ENCODE results near the gene SYT9. TPM values are rescaled to one million over a fixed set of nuclear protein-coding genes. Genes with fewer than 3 reads are reported as not detected.

SYT9 gene
- total RNA-seq, 2 donors from 2014 or later: 0.81 to 2.2 TPM

GRCh38 chr11:7488681-7489080 is 237.0 kb downstream of the SYT9 start:
- Histone ChIP-seq H3K27ac (ENCODE audit: low read depth, low read length) (no peak overlapping the region), H3K27me3 (ENCODE audit: control insufficient read depth, insufficient read depth, low read length, poor library complexity, severe bottlenecking) (no peaks in the 10 kb centered on the region), H3K9me3 (ENCODE audit: control insufficient read depth, low read length) (no peaks in the 10 kb centered on the region), H3K4me3 (ENCODE audit: low read length) (no peak overlapping the region), H3K4me1 (ENCODE audit: control insufficient read depth, insufficient read depth, low read length) (peaks cover 14% of the 10 kb centered on the region), H3K9ac (ENCODE audit: extremely low read depth, low read length, poor library complexity, severe bottlenecking) (no peak overlapping the region), H3K36me3 (ENCODE audit: control insufficient read depth, insufficient read depth, low read length) (peaks cover 2% of the 10 kb centered on the region)
- TF ChIP-seq, protein P1, sequence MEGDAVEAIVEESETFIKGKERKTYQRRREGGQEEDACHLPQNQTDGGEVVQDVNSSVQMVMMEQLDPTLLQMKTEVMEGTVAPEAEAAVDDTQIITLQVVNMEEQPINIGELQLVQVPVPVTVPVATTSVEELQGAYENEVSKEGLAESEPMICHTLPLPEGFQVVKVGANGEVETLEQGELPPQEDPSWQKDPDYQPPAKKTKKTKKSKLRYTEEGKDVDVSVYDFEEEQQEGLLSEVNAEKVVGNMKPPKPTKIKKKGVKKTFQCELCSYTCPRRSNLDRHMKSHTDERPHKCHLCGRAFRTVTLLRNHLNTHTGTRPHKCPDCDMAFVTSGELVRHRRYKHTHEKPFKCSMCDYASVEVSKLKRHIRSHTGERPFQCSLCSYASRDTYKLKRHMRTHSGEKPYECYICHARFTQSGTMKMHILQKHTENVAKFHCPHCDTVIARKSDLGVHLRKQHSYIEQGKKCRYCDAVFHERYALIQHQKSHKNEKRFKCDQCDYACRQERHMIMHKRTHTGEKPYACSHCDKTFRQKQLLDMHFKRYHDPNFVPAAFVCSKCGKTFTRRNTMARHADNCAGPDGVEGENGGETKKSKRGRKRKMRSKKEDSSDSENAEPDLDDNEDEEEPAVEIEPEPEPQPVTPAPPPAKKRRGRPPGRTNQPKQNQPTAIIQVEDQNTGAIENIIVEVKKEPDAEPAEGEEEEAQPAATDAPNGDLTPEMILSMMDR (conservative IDR thresholded peaks at IDR 0.05): no peak
- DNase-seq: no peak
- H3K4me1 Mint-ChIP-seq: peaks cover 37% of the 10 kb centered on the region
- no peaks in the 10 kb centered on the region for H3K9me3 Mint-ChIP-seq
- no peak overlapping the region for H3K27ac Mint-ChIP-seq
- no peaks in the 10 kb centered on the region for H3K36me3 Mint-ChIP-seq (ENCODE audit: low read depth)
- H3K27me3 Mint-ChIP-seq (ENCODE audit: insufficient read depth): no peaks in the 10 kb centered on the region
- no peak overlapping the region for H3K4me3 Mint-ChIP-seq
- 75% methylated on average over 1 of the region's 1 CpG; no CpG with 5 or more reads in 1 of the 2 experiments for WGBS, 2 experiments (ENCODE audit: insufficient coverage in 1 of 2, insufficient read length in 1 of 2)

DNA sequence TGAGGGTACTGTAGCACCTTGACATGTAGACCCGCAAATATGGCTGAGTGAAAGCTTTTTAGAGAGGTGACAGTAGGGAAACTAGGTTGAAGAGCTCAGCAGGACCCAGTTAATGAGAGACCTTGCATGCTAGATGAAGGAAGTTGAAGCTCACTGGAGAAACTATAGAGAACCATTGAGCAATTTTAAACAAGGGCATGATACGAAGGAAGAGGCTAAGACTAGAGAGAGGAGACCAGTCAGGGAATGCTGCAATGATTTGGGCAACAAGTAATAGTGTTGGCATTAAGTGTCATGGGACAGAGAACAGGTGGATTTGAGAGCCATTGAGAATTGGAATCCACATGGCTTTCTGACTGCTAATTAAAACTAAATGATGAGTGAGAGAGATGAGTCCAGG is 237.7 kb downstream of the SYT9 start:
- no peak overlapping the region for H3K4me3 ChIP-seq (ENCODE audit: low read length)
- DNase-seq: no peak
- H3K36me3 ChIP-seq (ENCODE audit: control insufficient read depth, insufficient read depth, low read length): peaks cover 2% of the 10 kb centered on the region
- Mint-ChIP-seq H3K27ac (no peak overlapping the region), H3K27me3 (ENCODE audit: insufficient read depth) (no peaks in the 10 kb centered on the region), H3K4me3 (no peak overlapping the region), H3K36me3 (ENCODE audit: low read depth) (no peaks in the 10 kb centered on the region), H3K9me3 (no peaks in the 10 kb centered on the region), H3K4me1 (peaks cover 38% of the 10 kb centered on the region)
- H3K27ac ChIP-seq (ENCODE audit: low read depth, low read length): no peak overlapping the region
- no peaks in the 10 kb centered on the region for H3K9me3 ChIP-seq (ENCODE audit: control insufficient read depth, low read length)
- 87 to 100% methylated on average over 2 of the region's 2 CpGs for WGBS, 2 experiments (ENCODE audit: insufficient coverage in 1 of 2, insufficient read length in 1 of 2)
- peaks cover 19% of the 10 kb centered on the region for H3K4me1 ChIP-seq (ENCODE audit: control insufficient read depth, insufficient read depth, low read length)
- no peak overlapping the region for H3K9ac ChIP-seq (ENCODE audit: extremely low read depth, low read length, poor library complexity, severe bottlenecking)
- no peaks in the 10 kb centered on the region for H3K27me3 ChIP-seq (ENCODE audit: control insufficient read depth, insufficient read depth, low read length, poor library complexity, severe bottlenecking)
- TF ChIP-seq, protein P1 (conservative IDR thresholded peaks at IDR 0.05): no peak

GRCh38 chr11:7490054-7490453 is 238.3 kb downstream of the SYT9 start:
- H3K9ac ChIP-seq (ENCODE audit: extremely low read depth, low read length, poor library complexity, severe bottlenecking): no peak overlapping the region
- H3K27ac ChIP-seq (ENCODE audit: low read depth, low read length): no peak overlapping the region
- Mint-ChIP-seq H3K9me3 (no peaks in the 10 kb centered on the region), H3K36me3 (ENCODE audit: low read depth) (no peaks in the 10 kb centered on the region), H3K27me3 (ENCODE audit: insufficient read depth) (no peaks in the 10 kb centered on the region), H3K4me3 (no peak overlapping the region), H3K4me1 (peaks cover 37% of the 10 kb centered on the region), H3K27ac (no peak overlapping the region)
- H3K4me3 ChIP-seq (ENCODE audit: low read length): no peak overlapping the region
- no peak for DNase-seq
- no peaks in the 10 kb centered on the region for H3K9me3 ChIP-seq (ENCODE audit: control insufficient read depth, low read length)
- H3K27me3 ChIP-seq (ENCODE audit: control insufficient read depth, insufficient read depth, low read length, poor library complexity, severe bottlenecking): no peaks in the 10 kb centered on the region
- peaks cover 2% of the 10 kb centered on the region for H3K36me3 ChIP-seq (ENCODE audit: control insufficient read depth, insufficient read depth, low read length)
- TF ChIP-seq, protein P1 (conservative IDR thresholded peaks at IDR 0.05): no peak
- 89 to 96% methylated on average over 3 of the region's 4 CpGs for WGBS, 2 experiments (ENCODE audit: insufficient coverage in 1 of 2, insufficient read length in 1 of 2)
- H3K4me1 ChIP-seq (ENCODE audit: control insufficient read depth, insufficient read depth, low read length): peaks cover 17% of the 10 kb centered on the region
